ENCODE data around the gene XRCC1.

GRCh38 chr19:43594710-43595604, 19.6 kb upstream of the XRCC1 start:
- peak; percentile 26 for TF ChIP-seq POLR2A (IDR thresholded peaks at IDR 0.05)
- TF ChIP-seq CTCF (IDR thresholded peaks at IDR 0.05) = peak; percentile 56 to 72 (median 64)

Measured in right lobe of liver (tissue), 4 donors.